Mucosa of gallbladder (tissue), 1 donor: ENCODE data around the gene RPL3. TPM values are rescaled to one million over a fixed set of nuclear protein-coding genes. Genes with fewer than 3 reads are reported as not detected.

Experiments
- DNase-seq: peaks from one replicate; pipeline ENCODE4 v3.0.0-alpha.2; 2020; ENCODE audit warnings: low spot score
- total RNA-seq: library from RNA; stranded (reverse); gene quantifications from one replicate; pipeline ENCODE4 v1.2.1, GENCODE V29; 2021
- donor health status: DM: no; HTN: no; CAD: no.

RPL3 gene
- total RNA-seq, 1 donor from 2014 or later = 1,535 TPM

- DNase-seq = peak; percentile 47
These were observed 19.6 kb downstream of the RPL3 start for GRCh38 chr22:39299829-39300178.

- DNase-seq = no peak
These were observed 21.0 kb downstream of the RPL3 start for GRCh38 chr22:39298241-39298987.

- DNase-seq = no peak
These were observed 21.8 kb downstream of the RPL3 start for GRCh38 chr22:39297490-39298240.

- no peak for DNase-seq
These were observed 22.4 kb downstream of the RPL3 start for GRCh38 chr22:39296981-39297489.

- no peak for DNase-seq
These were observed 22.9 kb downstream of the RPL3 start for GRCh38 chr22:39296535-39296934.

- no peak for DNase-seq
These were observed 24.6 kb downstream of the RPL3 start for GRCh38 chr22:39294571-39295468.

- no peak for DNase-seq
These were observed 25.6 kb downstream of the RPL3 start for GRCh38 chr22:39293766-39294368.

- DNase-seq = peak; percentile 94
These were observed 26.8 kb downstream of the RPL3 start for GRCh38 chr22:39292561-39293074.

- no peak for DNase-seq
These were observed 27.4 kb downstream of the RPL3 start for GRCh38 chr22:39292031-39292462.

GRCh38 chr22:39291523-39291922 is 27.9 kb downstream of the RPL3 start:
- no peak for DNase-seq

GRCh38 chr22:39290724-39291161 is 28.7 kb downstream of the RPL3 start:
- DNase-seq = no peak

GRCh38 chr22:39289975-39290720 is 29.3 kb downstream of the RPL3 start:
- no peak for DNase-seq

- DNase-seq = no peak
These were observed 29.9 kb downstream of the RPL3 start for GRCh38 chr22:39289533-39289932.

GRCh38 chr22:39288135-39288898 is 31.1 kb downstream of the RPL3 start:
- DNase-seq = no peak

- DNase-seq = no peak
These were observed 32.2 kb downstream of the RPL3 start for GRCh38 chr22:39287076-39287725.

GRCh38 chr22:39284983-39285382 is 34.4 kb downstream of the RPL3 start:
- no peak for DNase-seq

GRCh38 chr22:39284142-39284980 is 35.1 kb downstream of the RPL3 start:
- DNase-seq = no peak
